GM21825 (cell line): ENCODE results near the gene COL25A1.

ENCODE experiments used
- ATAC-seq: cut with Tn5 transposase; IDR thresholded peaks from one replicate; pipeline ENCODE4 v1.9.1; 2021; ENCODE audit warnings: mild to moderate bottlenecking, moderate library complexity; ENCODE audit not compliant: unreplicated experiment

COL25A1 gene

GRCh38 chr4:109294006-109294405 is 8.5 kb downstream of the COL25A1 start:
- ATAC-seq, result peak; percentile 91

DNA sequence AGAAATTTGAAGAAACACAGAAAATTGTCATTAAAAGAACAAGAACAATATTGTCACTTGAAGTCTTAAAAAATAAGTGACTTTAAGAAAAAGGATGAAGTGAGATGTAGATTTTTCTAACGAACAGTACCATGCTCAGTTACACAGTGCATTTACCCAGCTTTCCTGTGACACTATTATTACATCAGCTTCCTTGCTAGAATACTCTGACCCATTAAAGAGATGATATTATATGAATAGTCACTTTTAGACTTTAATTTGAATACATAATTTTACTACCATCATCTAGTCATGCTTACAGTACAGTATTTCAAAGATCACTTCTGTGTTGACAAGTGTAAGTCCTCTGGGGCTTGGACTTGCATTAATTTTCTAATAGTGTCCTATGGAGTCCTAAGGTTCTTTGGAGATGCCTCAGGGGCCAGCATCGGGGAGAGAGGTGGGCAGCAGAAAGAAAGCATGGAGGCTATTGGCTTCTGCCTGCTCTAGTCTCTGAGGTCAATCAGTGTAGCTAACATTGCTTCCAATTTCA is 10.7 kb downstream of the COL25A1 start:
- ATAC-seq, result no peak

GRCh38 chr4:109290918-109291317 is 11.5 kb downstream of the COL25A1 start:
- no peak for ATAC-seq

- peak; percentile 89 for ATAC-seq
These were observed 23.8 kb downstream of the COL25A1 start for GRCh38 chr4:109278594-109279031.

GRCh38 chr4:109276482-109277095 is 25.9 kb downstream of the COL25A1 start:
- no peak for ATAC-seq

DNA sequence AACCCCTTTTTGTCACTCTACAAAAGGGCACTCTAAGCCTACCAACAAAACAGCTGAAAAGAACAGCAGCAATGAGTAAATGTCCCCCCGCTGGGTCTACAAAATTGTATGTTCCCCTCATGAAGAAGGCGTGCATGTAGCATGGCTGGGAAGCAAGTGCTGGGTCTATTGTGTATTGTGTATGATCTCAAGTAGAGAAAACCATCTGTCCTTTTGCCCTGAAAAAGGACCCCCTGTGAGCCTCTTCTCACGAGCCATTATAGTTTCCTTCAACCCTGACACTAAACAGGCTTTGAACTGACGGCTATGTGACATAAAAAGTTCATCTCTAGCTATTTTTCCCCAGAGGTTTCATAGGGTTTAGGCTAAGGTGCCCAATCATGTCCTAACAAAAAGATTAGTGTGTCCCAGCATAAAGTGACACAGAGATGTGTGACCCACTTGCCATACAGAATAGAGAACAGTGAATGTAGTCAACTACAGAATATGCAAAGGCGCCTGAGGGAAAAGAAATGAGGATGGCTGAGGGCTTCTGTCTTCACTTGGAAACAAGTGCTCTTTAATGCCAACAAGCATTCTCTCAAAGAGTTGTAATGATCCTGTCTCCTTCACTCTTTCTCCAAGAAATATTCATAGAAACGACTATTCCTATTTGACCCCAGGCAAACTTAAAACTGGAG is 27.3 kb downstream of the COL25A1 start:
- ATAC-seq, result no peak

DNA sequence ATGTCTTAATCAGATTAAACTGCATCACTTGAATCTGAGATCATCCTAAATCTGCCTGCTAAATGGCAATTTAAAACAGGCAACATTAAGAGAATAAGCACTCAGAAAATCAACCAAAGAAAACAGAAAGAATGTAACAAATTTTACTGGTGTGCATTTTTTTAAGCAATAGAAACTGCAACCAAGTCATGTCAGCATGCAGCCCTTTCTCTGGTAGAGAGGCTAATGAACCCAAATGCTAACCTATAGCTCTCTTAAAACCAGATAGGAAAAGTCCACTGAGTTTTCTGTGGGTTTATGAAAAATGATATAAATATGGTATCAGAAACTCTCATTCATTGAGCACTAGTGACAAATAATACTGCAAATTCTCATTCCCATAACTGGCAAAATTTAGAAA is 35.6 kb downstream of the COL25A1 start:
- no peak for ATAC-seq

DNA sequence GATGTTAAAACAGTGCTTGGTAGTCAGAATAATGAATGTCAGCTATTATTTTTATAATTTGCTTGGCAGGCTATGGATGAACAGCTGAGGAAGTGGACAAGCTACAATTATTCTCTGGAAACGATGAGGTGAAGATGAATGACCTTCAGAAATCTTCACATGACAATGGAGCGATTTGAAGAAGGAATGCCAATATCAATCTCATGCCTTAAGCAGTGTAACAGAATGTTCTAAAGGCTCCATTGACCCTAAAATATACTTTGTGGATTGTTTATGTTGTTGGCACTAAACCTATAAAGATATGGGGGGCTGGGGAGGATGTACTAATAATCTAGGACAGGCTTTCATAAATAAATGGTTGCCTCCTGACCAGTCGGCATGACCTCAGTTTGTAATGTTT is 36.2 kb downstream of the COL25A1 start:
- no peak for ATAC-seq

DNA sequence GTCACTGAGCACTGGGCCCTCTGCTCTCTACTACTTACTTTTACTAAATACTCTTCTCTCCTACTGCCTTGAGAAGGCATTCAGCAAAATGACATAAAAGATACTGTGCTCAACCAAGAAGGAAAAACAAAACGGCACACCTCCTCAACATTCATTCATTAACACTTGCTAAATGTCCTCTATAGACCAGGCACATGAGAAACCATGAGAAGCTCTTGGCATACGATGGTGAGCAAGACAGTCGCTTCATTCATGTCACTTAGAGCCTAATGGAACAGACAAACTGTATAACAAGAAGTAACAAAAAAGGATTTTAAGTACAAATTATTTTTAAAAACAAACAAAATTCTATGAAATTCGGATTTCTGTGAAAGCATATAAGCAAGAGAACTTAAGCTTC is 38.7 kb downstream of the COL25A1 start:
- no peak for ATAC-seq

DNA sequence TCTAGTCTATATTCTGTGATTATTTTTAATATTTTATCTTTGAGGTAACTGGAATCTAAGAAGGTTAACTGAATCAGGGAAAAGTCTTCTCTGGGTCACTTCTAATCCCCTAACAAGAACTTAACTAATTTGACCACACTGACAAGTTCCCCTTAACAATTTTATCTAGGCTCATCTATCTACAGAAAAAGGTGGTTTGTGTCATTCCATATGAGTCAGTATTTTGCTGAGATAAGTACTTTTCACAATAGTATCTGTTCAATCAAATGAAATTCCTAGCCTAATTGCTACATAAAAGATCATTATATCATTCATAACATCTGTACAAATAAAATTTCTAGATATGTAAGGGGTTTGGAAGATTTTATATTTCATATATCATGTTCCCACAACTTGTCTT is 45.6 kb downstream of the COL25A1 start:
- no peak for ATAC-seq

- no peak for ATAC-seq
These were observed 47.6 kb downstream of the COL25A1 start for GRCh38 chr4:109254845-109255244.

- no peak for ATAC-seq
These were observed 51.1 kb downstream of the COL25A1 start for GRCh38 chr4:109251396-109251795.

GRCh38 chr4:109248322-109248900 is 54.0 kb downstream of the COL25A1 start:
- no peak for ATAC-seq

- no peak for ATAC-seq
These were observed 58.6 kb downstream of the COL25A1 start for GRCh38 chr4:109243871-109244270.

DNA sequence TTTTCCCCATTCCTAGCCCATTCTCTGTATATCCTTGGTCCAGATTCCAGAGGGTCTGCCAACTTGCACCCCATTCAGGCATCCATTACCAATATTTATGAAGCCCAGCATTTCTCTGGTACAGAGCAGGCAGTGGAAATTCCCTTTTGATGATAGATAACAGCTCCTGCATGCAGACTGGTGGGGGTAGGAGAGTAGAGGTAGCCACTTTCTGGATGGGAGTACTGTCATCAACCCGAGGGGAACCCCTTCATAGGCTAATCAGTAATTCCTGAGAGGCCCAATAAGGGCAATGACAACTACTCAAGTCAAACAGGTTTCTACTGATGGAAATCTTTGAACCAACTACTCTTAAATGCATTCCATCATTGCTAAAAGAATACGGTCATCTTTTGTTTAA is 63.7 kb downstream of the COL25A1 start:
- no peak for ATAC-seq

DNA sequence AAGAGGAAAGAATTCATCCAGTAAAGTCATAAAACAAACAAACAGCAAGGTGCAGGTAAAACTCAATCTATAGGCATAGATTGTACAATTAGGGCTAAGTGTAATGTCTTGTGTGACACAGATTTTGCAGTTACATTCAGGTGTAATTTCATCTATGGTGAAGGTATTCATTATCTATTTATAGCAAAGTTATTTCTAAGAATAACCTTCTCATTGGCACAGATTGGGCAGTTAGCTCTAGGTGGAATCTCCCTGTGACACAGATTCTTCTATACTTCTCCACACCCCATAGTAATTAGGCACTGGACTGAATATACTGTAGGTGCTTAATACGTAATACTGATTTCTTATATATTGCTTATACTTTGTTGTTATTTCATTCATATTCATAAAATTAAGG is 66.8 kb downstream of the COL25A1 start:
- no peak for ATAC-seq

DNA sequence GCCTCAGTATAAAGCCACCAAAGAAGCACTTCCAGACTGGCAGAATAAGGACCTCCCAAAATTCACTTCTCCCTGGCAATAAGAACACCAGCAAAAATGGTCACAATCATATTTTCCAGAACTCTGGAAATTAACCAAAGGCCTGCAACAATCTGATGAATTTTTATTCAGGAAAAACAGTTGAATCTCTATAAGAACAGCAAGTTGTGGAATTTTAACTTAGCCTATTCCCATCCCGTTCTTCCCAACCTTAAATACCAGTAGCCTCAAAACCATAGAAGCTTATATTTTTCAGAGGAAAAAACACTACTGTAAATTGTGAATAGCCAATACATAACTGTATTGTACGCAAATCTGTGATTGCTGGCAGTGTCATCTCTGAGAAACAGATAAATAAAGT is 67.9 kb downstream of the COL25A1 start:
- ATAC-seq, result no peak

DNA sequence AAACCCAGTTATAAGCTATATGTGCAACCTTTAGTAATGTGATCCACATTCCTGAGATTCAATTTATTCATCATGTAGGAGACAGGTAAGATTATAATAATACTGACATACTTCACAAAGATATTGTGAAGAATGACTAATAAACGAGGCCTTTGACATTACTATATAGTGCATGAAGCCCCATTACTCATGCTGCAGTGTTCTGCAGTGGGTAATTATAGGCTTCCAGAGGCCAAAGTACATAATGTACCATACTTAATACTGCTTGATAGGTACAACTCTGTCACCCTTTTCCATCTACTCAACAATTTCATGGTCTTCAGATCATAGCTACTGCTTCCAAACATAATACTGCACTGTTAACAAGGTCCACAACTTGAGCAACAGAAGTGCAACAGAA is 68.9 kb downstream of the COL25A1 start:
- no peak for ATAC-seq

DNA sequence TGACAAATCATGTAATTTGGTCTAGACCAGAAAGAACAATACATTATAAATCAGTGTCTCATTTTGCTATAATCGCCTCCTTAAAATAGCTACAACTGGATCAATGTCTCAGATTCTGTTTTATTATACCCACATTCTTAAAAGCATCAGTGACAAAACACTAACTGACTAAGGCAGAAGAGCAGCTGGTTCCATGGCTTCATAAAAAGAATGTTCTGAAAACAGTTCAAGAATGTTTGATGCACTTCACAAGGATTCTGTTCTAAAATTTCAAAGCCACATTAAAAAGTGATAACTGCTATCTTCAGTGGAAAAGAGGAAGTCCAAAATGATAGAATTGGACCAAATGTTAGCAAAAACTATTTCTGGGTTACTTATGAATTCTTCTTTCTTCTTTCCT is 69.8 kb downstream of the COL25A1 start:
- no peak for ATAC-seq

DNA sequence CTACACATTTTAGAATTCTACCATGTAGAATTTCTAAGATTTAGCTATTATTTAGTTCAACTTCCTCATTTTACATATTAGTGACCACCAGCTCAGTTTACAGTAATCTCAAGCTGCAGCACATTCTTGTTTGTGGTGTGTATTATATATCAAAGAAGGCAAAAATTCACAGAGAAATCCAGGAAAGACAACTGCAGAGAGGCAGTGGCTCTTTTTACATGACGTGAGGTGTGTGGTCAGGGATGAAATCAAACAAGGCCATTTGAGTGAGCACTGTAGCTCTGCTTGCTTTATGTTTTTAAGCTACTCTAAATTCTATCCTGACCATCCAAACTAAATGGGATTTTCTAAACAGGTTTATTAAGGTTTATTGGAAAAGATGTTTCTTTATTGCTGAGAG is 71.1 kb downstream of the COL25A1 start:
- ATAC-seq, result no peak

GRCh38 chr4:109229028-109229427 is 73.4 kb downstream of the COL25A1 start:
- no peak for ATAC-seq

GRCh38 chr4:109218288-109218687 is 84.2 kb downstream of the COL25A1 start:
- no peak for ATAC-seq
